Progenitor cell of endocrine pancreas (in vitro differentiated cells): ENCODE measurements around the gene FARS2. TPM values are rescaled to one million over a fixed set of nuclear protein-coding genes. Genes with fewer than 3 reads are reported as not detected.

ENCODE experiments used
- DNase-seq: peaks from one replicate; pipeline ENCODE4 v3.0.0; 2021; ENCODE audit warnings: low spot score; ENCODE audit not compliant: unreplicated experiment
- H3K27ac Mint-ChIP-seq: 2 replicates; pipeline ENCODE4 v1.8.0; 2021; ENCODE audit warnings: mild to moderate bottlenecking, moderate library complexity, mixed read lengths
- H3K27me3 Mint-ChIP-seq: 2 replicates; pipeline ENCODE4 v1.8.0; 2021; ENCODE audit warnings: mixed read lengths
- H3K36me3 Mint-ChIP-seq: 2 replicates; pipeline ENCODE4 v1.8.0; 2022; ENCODE audit warnings: mixed read lengths; ENCODE audit not compliant: insufficient read depth
- H3K4me1 Mint-ChIP-seq: 2 replicates; pipeline ENCODE4 v1.8.0; 2021; ENCODE audit warnings: low read depth, mixed read lengths
- H3K4me3 Mint-ChIP-seq: 2 replicates; pipeline ENCODE4 v1.8.0; 2021; ENCODE audit warnings: low read depth, mild to moderate bottlenecking, moderate library complexity, mixed read lengths
- H3K9me3 Mint-ChIP-seq: 2 replicates; pipeline ENCODE4 v1.8.0; 2021; ENCODE audit warnings: low read depth, mixed read lengths
- total RNA-seq: library from RNA; stranded (reverse); gene quantifications from 2 replicates; pipeline ENCODE4 v1.2.1, GENCODE V29; 2021
- TF ChIP-seq, protein P1 (sequence below): fragments of 200-600 bp; sonication (generic); IDR thresholded peaks from one replicate; pipeline ENCODE4 v1.5.0; 2021; ENCODE audit warnings: antibody characterized with exemption, mild to moderate bottlenecking; ENCODE audit not compliant: unreplicated experiment

The FARS2 gene
- total RNA-seq, 1 donor from 2014 or later: 20.8 TPM

DNA sequence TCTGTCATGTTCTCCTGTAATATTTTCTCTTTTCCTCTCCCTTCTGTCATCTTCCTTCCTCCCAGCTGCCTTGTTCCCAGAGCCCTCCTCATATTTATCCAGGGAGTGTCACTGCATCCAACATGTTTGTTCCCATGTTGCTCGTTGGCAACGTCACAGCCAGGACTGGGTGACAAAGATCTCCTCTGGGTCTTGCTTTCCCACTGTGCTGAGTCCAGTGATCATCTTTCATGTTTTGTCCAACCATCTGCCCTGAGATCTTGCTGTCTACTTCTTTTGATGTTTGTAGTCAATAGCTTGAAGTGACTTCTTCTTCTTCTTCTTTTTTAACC lies 26.6 kb downstream of the FARS2 start:
- H3K4me3 Mint-ChIP-seq: no peak overlapping the region
- no peak overlapping the region for H3K27ac Mint-ChIP-seq
- TF ChIP-seq, protein P1, sequence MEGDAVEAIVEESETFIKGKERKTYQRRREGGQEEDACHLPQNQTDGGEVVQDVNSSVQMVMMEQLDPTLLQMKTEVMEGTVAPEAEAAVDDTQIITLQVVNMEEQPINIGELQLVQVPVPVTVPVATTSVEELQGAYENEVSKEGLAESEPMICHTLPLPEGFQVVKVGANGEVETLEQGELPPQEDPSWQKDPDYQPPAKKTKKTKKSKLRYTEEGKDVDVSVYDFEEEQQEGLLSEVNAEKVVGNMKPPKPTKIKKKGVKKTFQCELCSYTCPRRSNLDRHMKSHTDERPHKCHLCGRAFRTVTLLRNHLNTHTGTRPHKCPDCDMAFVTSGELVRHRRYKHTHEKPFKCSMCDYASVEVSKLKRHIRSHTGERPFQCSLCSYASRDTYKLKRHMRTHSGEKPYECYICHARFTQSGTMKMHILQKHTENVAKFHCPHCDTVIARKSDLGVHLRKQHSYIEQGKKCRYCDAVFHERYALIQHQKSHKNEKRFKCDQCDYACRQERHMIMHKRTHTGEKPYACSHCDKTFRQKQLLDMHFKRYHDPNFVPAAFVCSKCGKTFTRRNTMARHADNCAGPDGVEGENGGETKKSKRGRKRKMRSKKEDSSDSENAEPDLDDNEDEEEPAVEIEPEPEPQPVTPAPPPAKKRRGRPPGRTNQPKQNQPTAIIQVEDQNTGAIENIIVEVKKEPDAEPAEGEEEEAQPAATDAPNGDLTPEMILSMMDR: no peak
- peaks cover 2% of the 10 kb centered on the region for H3K36me3 Mint-ChIP-seq
- H3K9me3 Mint-ChIP-seq: no peaks in the 10 kb centered on the region
- peaks cover under 1% of the 10 kb centered on the region for H3K4me1 Mint-ChIP-seq
- no peak for DNase-seq
- peaks cover 74% of the 10 kb centered on the region for H3K27me3 Mint-ChIP-seq

DNA sequence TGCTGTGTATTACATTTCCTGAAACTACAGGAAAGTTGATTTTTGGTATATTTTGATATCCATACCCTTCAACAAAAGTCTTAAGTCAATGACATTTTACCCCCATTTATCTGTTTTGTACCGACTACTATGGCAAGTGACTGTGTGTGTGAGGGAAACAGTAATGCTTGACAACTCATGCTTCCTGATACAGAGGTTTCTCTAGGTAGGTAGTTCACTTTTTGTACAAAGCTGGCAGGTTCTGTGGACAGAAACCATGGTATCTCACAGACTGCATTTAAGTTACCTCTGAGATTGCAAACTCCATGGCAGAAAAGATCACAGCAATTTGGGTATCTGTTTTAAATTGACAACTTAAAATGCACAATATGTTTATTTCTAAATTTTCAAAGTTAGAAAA lies 28.8 kb downstream of the FARS2 start:
- H3K27me3 Mint-ChIP-seq: peaks cover 74% of the 10 kb centered on the region
- no peak overlapping the region for H3K27ac Mint-ChIP-seq
- H3K36me3 Mint-ChIP-seq: peaks cover 2% of the 10 kb centered on the region
- H3K9me3 Mint-ChIP-seq: no peaks in the 10 kb centered on the region
- no peak for DNase-seq
- TF ChIP-seq, protein P1: no peak
- no peak overlapping the region for H3K4me3 Mint-ChIP-seq
- H3K4me1 Mint-ChIP-seq: peaks cover 17% of the 10 kb centered on the region

DNA sequence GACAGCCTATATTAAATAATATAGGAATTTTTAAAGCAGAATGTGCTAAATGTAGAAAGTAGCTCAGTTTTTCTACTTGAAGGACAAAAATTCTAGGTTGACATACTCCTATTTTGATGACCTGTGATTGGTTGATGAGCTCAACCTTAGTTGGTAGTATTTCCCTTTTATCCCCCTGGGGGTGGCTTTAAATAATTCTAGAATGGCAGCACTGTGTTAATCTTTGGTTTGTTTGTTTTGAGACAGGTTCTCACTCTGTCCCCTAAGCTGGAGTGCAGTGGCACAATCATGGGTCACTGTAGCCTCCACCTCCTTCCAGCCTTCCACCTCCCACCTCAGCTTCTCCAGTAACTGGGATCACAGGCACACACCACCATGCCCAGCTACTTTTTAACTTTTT lies 29.2 kb downstream of the FARS2 start:
- Mint-ChIP-seq H3K27me3 (peaks cover 74% of the 10 kb centered on the region), H3K4me3 (no peak overlapping the region), H3K36me3 (peaks cover 2% of the 10 kb centered on the region), H3K4me1 (peaks cover 17% of the 10 kb centered on the region), H3K9me3 (no peaks in the 10 kb centered on the region), H3K27ac (no peak overlapping the region)
- TF ChIP-seq, protein P1: no peak
- no peak for DNase-seq

DNA sequence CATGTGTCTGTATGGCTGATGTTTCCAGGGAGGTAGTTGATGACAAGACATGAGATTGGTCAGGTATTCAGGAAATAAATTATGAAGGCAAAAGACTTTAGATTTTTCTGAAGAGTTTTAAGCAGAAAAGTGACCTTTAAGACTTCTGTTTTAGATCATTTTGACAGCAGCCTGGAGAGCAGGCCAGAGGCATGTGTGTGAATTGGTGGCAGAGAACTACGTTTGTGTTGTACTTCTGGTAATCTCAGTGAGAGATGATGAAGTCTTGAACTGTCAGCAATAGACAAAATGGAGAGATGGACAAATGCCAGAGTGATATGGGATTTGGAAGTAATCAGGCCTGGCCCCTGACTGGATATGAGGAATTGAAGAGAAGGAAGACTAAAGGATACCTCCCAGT lies 30.8 kb downstream of the FARS2 start:
- H3K9me3 Mint-ChIP-seq: no peaks in the 10 kb centered on the region
- H3K4me1 Mint-ChIP-seq: peaks cover 17% of the 10 kb centered on the region
- H3K27me3 Mint-ChIP-seq: peaks cover 77% of the 10 kb centered on the region
- TF ChIP-seq, protein P1: no peak
- H3K27ac Mint-ChIP-seq: no peak overlapping the region
- peaks cover 2% of the 10 kb centered on the region for H3K36me3 Mint-ChIP-seq
- no peak overlapping the region for H3K4me3 Mint-ChIP-seq
- DNase-seq: no peak

DNA sequence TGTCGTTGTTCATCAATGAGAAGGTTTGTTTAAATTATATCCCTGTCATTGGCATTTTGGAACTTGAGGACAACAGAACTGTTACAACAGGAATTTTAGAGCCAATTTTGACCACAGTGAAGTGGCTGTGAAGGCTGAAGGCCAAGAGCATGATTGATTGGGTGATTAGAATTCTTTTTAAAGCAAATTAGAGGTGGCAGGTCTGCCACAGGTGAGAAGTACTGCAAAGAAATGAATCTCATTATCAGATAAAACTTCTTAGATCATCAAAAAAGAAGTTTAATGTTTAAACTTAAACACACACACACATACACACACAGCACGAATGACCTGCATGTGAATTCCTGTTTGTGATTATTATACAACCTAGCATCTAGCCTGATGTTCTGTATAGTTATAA lies 32.4 kb downstream of the FARS2 start:
- peaks cover 74% of the 10 kb centered on the region for H3K27me3 Mint-ChIP-seq
- no peak overlapping the region for H3K4me3 Mint-ChIP-seq
- H3K36me3 Mint-ChIP-seq: no peaks in the 10 kb centered on the region
- H3K9me3 Mint-ChIP-seq: no peaks in the 10 kb centered on the region
- DNase-seq: no peak
- H3K27ac Mint-ChIP-seq: no peak overlapping the region
- H3K4me1 Mint-ChIP-seq: peaks cover 17% of the 10 kb centered on the region
- TF ChIP-seq, protein P1: no peak
